ENCODE measurements around the gene VIPR2.
"Not testable (repeated sequence)": the region's sequence is repeated elsewhere in the genome, so short reads cannot be mapped to it uniquely, and the experiment has no call there.

VIPR2 gene

DNA sequence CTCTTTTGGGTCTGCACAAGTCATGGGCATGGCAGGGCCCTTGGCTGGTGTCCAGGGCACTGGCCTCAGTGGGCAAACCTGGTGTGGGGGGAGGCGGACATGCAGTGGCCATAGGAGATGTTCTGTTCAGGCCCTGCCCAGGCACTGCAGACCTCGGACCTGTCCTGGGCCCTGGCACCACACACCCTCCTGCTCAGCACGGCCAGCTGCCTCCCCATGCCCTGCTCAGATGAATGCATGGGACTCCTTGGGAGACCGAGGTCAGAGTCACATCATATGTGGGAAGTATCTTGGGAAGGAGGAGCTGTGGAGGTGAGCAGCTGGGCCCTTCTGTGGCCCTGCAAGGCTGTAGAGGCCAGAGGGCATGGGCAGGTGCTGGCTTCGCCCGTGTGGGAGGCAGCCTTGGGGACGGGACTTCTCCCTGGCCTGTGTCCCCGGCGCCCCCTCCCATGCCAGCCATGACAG, 130.8 kb downstream of the VIPR2 start:
- no peak for DNase-seq

DNA sequence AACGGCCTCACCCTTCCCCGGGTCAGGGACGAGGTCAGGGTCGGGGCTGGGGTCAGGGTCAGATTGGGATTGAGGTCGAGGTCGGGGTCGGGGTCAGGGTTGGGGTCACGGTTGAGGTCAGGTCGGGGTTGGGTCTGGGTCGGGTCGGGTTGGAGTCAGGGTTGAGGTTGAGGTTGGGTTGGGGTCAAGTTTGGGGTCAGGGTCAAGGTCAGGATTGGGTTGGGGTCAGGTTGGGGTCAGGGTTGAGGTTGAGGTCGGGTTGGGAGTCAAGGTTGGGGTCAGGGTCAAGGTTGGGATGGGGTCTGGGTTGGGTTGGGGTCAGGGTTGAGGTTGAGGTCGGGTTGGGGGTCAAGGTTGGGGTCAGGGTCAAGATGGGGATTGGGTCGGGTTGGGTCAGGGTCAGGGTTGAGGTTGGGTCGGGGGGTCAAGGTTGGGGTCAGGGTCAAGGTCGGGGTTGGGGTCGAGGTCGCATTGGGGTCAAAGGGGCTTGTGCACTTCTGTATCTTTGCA, 131.4 kb downstream of the VIPR2 start:
- DNase-seq, result peak in 1 of 58 donors; percentile 26

DNA sequence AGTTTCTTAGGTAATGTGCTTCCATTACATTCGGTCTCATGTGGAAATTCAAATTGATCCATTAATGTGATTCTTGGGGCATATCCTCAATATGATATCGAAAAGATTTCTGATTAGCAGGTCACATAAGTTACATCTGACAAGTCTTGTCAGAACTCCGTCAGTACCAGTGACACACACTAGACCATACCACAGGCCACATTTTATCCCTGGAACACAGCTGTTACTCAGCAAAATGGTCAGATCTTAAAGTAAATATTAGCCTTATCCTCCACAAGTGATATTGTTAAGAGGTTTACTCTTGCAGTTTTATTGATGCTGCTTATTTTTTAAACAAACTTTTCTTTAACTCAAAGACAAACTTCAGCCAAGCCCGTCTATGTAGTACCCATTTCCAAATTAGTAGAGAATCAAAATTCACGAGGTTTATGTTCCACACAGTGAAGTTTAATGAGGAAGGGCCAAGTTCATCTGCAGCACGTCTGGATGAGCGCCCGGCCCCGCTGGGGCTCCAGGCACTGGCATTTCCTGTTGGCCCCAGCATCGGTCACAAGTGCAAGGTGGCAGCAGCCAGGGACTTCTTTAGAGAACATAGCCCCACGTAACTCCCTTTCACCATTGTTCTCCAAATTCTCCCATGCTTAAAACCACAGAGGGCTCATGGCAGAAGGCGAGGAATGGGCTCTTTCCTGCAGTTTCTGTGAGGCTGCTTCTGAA, 132.2 kb downstream of the VIPR2 start:
- DNase-seq, result peak in 48 of 58 donors; percentile 17 to 90 (median 58)

DNA sequence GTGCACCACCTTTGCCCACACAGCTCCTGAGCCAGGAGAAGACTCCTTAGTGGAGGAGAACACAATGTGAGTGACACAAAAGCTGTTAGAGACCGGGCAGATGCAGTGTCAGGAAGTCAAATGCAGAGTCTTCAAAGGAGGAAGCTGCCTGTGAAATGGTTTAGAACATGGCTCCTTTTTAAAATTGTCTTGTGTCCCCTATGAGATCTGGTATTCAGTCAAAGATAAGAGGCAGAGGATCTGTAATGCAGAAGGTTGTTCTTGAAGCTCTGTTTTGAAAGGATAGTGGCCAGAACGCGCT, 133.0 kb downstream of the VIPR2 start:
- DNase-seq, result no peak

DNA sequence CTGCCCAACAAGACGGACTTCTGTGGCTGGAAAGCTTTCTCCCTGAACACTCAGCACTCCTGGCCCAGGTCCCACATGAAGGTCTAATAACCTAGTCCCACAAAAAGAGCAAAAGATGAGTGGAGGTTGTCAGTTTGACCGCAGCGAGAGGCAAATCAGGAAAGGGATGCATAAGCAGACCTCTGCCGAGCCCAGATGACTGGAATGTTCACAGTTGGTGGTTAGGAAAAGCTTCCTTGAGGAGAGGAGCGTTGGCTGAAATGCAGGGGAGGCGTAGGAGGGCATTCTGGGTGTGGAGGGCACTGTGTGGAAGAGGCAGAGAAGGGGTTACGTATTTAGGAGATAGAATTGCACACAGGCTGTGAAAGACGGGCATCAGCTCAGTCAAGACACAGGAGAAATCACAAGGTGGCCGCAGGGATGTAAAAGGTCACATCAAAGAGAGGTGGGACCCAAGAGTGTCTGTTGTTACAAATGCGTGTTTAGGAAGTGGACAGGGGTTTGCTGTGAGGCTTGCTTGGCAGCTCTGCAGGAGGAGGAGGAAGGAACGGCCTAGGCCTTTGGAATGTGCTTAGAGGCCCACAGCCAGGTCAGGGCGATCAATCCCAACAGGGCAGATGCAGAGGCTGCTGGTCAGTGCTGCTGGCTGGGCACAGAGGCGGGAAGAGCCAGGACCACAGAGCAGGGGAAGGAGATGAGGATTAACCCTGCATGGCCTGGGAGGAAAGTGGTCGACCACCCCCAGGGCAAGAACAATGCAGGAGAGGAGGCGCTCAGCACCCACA, 133.5 kb downstream of the VIPR2 start:
- DNase-seq, result peak in 1 of 58 donors; percentile 20

DNA sequence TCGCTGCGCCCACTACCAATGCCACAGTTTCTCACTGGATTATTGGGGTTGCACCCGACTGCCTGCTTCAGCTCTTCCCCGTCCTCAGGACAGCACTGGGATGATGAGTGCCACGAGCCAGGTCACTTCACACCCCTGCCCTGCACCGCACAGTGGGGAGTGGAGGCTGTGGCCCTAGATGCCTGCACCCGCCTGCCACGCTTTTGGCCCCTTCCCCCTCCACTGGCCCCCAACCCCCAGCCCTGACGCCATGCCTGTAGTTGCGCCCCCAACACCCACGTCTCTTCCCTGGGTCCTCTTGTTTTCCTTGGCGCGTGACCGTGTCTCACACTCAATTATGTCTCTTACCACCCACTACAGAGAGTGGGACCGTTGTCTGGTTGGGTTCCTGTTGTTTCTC, 134.3 kb downstream of the VIPR2 start:
- DNase-seq, result no peak

DNA sequence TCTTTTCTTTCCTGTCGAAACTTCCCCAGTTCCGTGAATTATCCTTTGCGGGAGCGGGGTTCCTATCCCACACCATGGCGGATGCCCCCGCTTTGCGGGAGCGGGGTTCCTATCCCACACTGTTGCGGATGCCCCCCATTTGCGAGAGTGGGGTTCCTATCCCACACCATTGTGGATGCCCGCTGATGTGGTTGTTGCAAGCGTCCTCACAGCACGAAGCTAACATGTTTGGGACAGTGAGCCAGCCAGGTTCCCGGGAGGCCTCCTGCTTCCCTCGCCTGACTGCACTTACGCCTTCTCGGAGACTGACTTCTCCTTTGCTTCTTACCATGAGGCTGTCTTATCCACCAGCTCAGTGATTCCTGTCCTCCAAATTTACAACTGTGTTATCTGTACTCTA, 134.7 kb downstream of the VIPR2 start:
- DNase-seq, result no peak

DNA sequence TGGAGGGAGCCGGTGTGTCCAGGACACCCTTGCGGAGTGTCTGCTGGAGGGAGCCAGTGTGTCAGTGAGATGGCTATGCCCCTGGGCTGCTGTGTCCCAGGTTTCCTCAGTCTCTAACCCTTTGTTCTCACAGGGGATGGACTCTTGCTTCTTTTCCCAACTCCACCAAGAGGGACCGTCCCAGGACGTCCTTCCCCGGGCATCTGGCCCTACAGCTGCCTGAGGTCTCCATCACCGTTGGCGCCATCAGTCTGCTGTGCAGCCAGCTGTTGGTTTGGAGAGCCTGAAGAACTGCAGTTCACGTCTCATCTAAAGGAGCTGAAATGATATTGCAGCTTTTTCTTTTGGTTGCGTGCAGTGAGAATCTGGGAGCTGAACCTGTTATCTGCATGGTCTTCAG, 136.2 kb downstream of the VIPR2 start:
- no peak for DNase-seq

DNA sequence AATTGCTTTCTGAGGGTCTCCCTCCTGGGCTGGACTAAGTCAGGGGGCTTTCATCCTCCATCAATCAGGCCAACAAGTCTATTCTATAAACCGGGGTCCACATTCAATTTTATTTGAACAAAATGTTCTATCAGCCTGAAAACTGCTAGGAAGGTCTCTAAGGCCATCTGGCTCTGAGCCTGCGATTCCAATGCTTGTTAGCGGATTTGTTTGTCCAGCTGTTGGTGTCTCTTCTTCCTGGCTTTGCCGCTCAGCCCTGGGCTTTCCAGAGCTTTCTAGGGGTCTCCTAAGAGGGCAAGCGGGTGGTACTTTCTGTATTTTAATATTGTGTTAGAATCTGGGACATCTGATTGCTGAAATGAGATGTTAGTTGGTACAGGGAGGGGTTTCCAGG, 136.7 kb downstream of the VIPR2 start:
- DNase-seq, result no peak

DNA sequence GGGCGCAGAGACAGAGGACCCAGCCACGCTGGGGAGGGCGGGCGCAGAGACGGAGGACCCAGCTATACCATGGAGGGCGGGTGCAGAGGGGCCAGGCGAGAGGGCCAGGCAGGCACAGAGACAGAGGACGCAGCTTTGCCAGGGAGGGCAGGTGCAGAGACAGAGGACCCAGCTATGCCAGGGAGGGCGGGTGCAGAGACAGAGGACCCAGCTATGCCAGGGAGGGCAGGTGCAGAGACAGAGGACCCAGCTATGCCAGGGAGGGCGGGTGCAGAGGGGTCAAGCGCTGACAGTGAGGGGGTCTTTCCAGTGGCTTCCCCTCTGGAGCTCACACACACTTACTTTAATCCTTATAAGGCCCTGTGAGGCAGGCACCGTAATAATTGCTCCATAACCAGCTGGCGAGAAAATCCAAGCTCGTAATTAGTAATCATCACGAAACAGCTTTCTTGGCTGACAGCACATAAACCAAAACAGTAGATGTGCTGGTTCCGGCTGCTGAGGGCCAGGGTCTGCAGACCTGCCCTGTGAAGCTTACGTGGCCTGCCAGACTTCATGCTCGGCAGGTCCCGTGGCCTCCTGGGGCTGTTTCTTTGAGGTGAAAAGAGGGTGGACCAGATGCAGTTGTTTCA, 137.2 kb downstream of the VIPR2 start:
- peak in 6 of 58 donors; percentile 16 to 54 (median 31) for DNase-seq

DNA sequence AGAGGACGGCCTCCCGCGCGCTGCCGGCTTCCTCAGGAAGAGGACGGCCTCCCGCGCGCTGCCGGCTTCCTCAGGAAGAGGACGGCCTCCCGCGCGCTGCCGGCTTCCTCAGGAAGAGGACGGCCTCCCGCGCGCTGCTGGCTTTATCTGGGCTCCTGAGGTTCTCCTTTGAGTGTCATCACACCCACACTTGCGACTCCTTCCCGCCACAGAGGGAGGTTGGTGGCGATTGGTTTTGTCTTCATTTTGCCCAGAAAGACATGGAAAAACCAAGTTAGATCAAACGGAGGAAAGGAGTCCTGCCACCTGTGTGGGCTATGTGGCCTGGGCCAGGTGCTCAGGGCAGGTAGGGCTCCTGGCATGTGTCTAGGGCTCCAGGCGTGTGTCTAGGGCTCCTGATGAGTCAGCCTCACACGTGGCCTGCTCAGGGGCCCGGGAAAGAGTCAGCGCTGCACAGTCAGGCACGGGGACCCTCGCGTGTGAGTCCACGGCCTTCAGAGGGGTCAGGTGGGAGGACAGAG, 138.0 kb downstream of the VIPR2 start:
- no peak for DNase-seq

DNA sequence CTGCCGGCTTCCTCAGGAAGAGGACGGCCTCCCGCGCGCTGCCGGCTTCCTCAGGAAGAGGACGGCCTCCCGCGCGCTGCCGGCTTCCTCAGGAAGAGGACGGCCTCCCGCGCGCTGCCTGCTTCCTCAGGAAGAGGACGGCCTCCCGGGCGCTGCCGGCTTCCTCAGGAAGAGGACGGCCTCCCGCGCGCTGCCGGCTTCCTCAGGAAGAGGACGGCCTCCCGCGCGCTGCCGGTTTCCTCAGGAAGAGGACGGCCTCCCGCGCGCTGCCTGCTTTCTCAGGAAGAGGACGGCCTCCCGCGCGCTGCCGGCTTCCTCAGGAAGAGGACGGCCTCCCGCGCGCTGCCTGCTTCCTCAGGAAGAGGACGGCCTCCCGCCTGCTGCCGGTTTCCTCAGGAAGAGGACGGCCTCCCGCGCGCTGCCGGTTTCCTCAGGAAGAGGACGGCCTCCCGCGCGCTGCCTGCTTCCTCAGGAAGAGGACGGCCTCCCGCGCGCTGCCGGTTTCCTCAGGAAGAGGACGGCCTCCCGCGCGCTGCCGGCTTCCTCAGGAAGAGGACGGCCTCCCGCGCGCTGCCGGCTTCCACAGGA, 138.6 kb downstream of the VIPR2 start:
- not testable (repeated sequence) for DNase-seq

DNA sequence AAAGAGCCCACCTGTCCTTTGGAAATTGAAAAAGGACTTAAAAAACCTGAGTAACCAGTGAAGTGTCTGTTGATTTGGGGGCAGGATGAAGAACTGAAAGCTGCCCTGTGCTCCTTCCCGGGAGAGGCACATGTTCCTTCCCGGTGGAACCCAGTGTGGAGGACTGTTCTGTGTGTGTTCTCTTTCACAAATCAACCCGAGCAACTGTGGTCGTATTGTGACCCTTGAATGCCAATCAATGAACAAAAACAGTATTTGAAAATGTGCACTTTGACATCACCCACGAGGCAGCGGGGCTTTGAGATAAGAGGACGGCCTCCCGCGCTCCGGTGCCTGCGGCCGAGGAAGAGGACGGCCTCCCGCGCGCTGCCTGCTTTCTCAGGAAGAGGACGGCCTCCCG, 139.0 kb downstream of the VIPR2 start:
- no peak for DNase-seq

DNA sequence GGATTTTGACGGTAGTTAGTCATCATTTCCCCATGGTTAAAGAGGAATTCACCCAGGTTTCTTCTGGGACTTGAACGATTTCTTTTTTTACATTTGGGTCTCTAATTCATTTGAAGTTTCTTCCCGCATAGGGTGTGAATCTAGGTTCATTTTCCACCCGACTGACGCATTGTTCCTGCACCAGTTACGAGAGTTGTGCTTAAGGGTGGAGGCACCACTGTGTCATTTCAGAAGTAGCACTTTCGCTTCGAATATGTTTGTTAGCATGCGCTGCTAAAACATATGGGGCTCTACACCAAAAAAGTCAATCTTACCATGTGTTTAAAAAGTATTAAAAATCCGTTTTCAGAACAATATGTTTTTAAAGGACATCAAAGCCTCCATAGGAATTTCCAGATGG, 140.3 kb downstream of the VIPR2 start:
- no peak for DNase-seq

DNA sequence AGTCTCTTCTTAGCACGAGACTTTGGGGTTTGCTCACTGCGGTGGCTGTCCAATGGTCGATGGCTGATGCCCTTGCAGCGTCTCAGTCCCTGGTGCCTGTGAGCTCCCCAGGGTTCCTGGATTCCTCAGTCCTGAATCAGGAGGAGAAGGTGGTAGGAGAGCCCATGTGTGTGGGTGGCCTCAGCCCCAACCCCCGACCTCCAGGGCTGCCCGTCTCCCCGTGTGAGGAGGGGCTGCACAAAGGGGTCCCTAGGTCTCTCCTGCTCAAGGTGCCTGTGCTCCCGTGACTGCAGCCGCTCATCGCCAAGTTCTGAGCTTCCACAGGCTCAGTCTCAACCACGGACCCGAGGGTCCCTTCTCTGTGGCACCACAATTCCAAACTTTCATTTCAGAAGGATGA, 142.9 kb downstream of the VIPR2 start:
- no peak for DNase-seq

DNA sequence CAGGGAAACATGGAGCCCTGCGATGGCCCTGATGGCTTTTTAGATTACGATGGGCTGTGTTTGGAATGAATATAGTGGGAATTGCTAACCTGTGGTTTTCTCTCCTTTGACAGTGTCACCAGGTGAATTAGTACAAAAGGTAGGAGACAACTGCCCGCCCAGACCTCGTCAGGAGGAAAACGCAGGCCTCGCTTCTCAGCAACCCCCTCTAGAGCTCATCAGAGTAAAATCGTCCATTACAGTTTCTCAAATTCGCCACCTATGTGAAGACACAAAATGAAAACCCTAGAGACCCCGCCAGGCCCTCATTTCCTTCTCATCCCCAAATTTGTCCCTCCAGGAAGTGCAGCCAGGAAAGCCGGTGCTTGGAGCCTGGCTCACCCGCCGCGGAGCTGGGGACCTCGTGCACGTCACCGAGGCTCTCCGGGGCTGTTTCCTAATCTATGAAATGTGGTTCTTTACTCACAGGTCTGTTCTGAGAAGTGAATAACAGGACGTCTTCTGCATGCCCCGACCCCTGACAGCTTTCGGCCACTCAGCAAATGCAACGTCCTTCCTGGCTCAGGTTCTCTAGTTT, 143.7 kb downstream of the VIPR2 start:
- no peak for DNase-seq

DNA sequence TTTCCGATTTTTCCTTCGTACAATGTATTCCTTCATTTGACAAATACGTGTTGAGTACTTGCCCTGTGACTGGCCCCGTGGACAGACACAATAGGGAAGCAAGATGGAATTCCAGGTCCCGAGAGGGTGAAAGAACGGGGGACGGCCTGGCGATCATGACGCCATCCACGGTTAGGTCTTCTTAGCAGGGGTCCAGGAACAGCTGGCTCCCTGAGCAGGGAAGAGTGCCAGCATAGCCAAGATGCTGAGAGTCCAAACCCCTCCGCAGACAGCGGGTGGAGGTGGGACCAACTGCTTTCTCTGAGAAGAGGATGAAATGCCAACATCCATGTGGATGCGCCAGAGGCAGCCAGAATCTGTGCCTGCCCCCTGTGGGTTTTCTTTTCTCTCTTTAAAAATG, 144.6 kb downstream of the VIPR2 start:
- no peak for DNase-seq

DNA sequence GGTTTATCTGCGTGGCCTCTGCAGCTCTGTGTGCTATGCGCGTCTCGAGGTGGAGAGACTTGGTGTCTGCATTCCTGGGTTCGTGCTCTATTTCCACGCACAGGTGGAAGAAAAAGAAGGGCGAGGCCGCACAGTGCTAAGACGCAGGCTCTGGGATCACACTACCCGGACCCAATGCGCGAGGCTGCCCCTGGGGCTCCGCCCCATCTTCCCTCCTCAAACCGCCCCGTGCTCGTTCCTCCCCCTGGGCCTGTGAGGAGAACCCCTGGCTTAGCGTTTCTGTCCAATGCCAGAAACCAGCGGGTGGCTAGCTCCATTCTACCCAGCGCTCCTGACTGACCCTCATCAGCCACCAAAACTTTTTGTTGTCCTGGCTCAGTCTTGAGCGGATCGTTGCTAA, 145.2 kb downstream of the VIPR2 start:
- DNase-seq, result no peak

DNA sequence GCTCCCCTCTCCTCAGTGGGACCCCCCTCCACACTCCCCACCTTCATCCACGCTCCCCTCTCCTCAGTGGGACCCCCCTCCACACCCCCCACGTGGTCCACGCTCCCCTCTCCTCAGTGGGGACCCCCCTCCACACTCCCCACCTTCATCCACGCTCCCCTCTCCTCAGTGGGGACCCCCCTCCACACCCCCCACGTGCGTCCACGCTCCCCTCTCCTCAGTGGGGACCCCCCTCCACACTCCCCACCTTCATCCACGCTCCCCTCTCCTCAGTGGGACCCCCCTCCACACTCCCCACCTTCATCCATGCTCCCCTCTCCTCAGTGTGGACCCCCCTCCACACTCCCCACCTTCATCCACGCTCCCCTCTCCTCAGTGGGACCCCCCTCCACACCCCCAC, 146.4 kb downstream of the VIPR2 start:
- not testable (repeated sequence) for DNase-seq

DNA sequence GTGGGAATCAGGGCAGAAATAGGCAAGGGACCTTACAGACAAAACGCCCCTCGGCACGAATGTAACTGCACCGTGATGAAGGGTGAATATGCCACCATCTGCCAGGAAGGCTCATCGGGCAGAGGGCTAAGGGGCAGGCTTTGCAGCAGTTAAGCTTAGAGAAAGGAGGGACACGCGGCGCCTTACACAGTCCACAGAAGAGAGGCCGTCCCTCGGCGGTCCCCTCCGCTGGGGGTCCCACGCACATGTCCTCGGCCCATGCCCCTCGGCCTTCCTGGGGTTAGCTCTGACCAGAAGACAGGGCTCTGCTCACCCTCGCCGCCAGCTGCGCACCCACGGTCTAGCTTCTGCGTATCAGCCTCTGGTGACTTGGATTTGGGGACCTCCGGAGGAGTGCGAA, 147.2 kb downstream of the VIPR2 start:
- no peak for DNase-seq

DNA sequence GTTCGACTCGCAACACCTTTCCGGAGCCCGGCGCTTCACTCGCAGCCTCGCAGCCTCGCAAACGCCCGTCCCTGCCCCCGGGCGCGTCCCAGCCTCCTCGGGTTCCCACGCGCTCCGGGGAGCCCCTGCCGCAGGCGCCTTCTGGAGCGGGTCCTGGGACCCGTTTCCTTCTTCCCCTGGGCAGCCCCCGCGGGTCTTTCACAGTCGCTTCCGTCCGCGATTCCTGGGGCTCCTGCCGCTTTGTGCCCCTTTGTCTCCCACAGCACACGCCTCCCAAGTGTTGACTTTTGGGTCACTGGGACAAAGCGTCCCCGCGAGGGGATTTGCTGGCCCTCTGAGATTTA, 147.6 kb downstream of the VIPR2 start:
- DNase-seq, result no peak
